Fibroblast of villous mesenchyme (primary cell): ENCODE data around the gene LMX1B. TPM values are rescaled to one million over a fixed set of nuclear protein-coding genes. Genes with fewer than 3 reads are reported as not detected.

Experiments used
- DNase-seq: peaks from one replicate; pipeline ENCODE4 v3.0.0-alpha.2; 2010; ENCODE audit warnings: low read depth
- H3K4me3 ChIP-seq: 2 replicates; pipeline ENCODE4 v1.5.1; 2011; ENCODE audit warnings: low read depth, mild to moderate bottlenecking, low read length
- CTCF ChIP-seq: IDR thresholded peaks from 2 replicates; pipeline ENCODE4 v1.5.1; 2012; ENCODE audit warnings: low read depth, mild to moderate bottlenecking, low read length; ENCODE audit not compliant: insufficient read depth
- total RNA-seq: library from RNA; depleted of rRNA; stranded (reverse); fragments of >200 nt; gene quantifications from 2 replicates; pipeline ENCODE4 v1.2.3, GENCODE V29; 2012

LMX1B gene
- total RNA-seq, 1 donor, result not detected

GRCh38 chr9:126612813-126613641 lies 701 bp upstream of the LMX1B start:
- H3K4me3 ChIP-seq, result no peak overlapping the region
- DNase-seq, result no peak
- no peak for TF ChIP-seq CTCF

GRCh38 chr9:126614088-126614454 lies 343 bp downstream of the LMX1B start:
- no peak for DNase-seq
- H3K4me3 ChIP-seq, result no peak overlapping the region
- no peak for TF ChIP-seq CTCF

DNA sequence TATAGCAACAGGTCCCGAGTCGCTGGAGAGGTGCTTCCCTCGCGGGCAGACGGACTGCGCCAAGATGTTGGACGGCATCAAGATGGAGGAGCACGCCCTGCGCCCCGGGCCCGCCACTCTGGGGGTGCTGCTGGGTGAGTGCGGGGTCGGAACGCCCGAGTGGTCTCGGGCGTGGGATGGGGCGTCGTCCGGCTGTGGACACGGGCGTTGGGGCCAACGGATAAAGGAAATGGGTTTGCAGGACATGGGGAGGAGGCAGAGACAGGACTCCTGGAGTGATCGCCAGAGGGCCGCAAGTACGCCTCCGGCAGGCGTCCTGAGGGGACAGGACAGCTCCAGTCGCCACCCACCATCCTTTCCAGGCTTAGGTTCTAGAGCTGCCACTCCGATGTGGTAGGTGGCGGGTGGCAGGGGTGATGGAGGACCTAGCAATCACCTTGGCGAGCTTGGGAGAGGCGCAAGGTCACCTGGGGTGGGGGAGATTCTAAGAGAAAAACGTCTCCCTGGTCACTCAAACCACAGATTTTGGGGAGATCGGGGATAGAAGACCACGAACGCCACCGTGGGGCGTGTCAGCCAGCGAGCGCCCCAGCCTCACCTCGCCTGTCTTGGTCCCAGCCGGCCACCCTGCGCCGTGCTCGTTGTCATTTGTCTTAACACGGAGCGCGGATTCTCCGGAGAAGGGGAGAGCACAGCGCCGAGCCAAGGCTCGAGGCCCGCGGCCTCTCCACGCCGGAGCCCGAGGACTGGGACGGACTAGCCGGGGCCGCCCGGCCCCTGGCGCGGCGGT lies 922 bp downstream of the LMX1B start:
- no peak for TF ChIP-seq CTCF
- H3K4me3 ChIP-seq, result no peak overlapping the region
- DNase-seq, result no peak

DNA sequence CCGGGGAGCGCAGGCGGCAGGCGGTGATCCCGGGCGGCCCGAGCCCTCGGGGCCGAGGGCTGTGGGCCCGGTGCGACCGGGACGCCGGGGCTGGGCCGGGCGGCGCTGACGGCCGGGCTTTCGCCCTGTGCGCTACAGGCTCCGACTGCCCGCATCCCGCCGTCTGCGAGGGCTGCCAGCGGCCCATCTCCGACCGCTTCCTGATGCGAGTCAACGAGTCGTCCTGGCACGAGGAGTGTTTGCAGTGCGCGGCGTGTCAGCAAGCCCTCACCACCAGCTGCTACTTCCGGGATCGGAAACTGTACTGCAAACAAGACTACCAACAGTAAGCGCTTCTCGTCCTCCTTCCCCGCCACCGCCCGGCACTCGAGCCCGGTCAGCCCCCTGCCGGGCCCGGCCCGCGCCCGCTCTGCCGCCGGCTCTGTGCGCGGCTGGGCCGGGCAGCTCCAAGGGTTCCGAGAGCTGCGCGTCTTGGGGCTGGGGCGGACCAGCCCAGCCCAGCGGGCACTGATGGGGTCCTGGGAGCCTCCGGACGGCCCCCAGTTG lies 1.6 kb downstream of the LMX1B start:
- no peak overlapping the region for H3K4me3 ChIP-seq
- DNase-seq, result no peak
- no peak for TF ChIP-seq CTCF

DNA sequence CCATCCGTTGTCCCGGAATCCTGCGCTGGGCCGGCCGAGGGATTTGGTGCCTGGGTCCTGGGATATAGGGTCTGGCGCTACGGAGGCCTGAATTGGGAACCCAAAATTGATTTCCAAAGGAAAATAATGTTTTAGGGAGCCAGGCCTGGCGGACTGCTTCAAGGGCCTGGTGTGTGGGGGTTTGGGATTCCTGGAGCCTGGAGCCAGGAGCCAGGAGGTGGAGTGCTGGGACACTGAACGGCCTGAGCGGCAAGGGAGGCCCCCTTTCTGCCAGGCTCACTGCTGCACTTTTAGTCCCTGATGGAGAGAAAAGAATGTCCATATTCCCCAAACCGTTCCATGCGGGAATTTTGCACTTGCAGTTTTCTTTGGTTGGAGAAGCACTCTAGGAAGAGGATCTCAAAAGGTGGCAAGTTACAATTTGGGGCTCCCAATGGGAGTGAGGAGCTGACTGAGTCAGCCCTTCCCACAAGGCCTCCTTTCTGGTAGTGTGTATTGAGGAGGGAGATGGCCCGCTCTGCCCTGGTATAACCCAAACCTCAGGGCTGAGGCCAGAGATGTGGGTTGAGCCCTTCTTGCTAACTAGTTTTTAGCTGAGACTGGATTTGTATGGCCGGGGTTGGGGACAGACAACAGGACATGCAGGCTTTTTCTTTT lies 2.2 kb downstream of the LMX1B start:
- H3K4me3 ChIP-seq, result no peak overlapping the region
- no peak for TF ChIP-seq CTCF
- DNase-seq, result no peak

DNA sequence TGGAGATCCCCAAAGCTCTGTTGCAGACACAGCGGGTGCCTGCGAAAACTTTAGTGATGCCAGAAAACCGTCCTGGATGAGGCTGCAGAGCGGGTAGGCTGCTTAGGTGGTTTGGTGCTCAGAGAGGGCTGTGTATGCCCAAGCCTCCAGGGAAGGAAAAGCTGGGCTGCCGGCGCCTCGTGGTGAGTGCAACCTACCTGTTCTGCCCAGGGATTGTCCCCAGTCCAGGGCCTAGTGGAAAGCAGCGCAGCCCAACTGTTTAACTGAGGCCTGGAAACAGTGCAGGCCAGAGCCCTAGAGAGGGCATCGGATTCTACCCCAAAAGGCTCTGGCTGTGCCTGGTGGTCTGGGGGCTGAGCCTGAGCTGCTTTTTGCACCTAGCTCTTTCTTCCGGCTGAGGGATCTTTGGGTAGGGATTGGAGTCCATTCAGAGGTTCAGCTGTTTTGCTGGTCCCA lies 2.8 kb downstream of the LMX1B start:
- no peak overlapping the region for H3K4me3 ChIP-seq
- no peak for DNase-seq
- TF ChIP-seq CTCF, result no peak
